RWPE2 (cell line): ENCODE data around the gene RS1.

ENCODE experiments used
- ATAC-seq: fragments of 200-7000 bp; cut with Tn5 transposase; 3 replicates; pipeline ENCODE4 v1.9.1; 2021; ENCODE audit warnings: low read depth
- DNase-seq: peaks from one replicate; pipeline ENCODE4 v3.0.0-alpha.2; 2020; ENCODE audit warnings: low spot score
- H3K27ac ChIP-seq: fragments of 450-650 bp; 2 replicates; pipeline ENCODE4 v1.5.1; 2017; ENCODE audit warnings: mild to moderate bottlenecking; ENCODE audit not compliant: poor library complexity, severe bottlenecking
- H3K27me3 ChIP-seq: fragments of 250-450 bp; sonication (Bioruptor Pico); 2 replicates; pipeline ENCODE4 v1.5.1; 2021; ENCODE audit warnings: mild to moderate bottlenecking, moderate library complexity; ENCODE audit not compliant: insufficient read depth, poor library complexity, severe bottlenecking
- H3K36me3 ChIP-seq: fragments of 250-450 bp; sonication (Bioruptor Pico); 2 replicates; pipeline ENCODE4 v1.5.1; 2020; ENCODE audit warnings: low read depth, mild to moderate bottlenecking, moderate library complexity
- H3K4me1 ChIP-seq: fragments of 250-450 bp; sonication (Bioruptor Pico); 2 replicates; pipeline ENCODE4 v1.5.1; 2021; ENCODE audit warnings: mild to moderate bottlenecking, moderate library complexity; ENCODE audit not compliant: insufficient read depth, poor library complexity, severe bottlenecking
- H3K4me3 ChIP-seq: fragments of 250-450 bp; sonication (Bioruptor Pico); 2 replicates; pipeline ENCODE4 v1.5.1; 2021; ENCODE audit warnings: mild to moderate bottlenecking, moderate library complexity; ENCODE audit not compliant: severe bottlenecking
- H3K9me3 ChIP-seq: fragments of 250-450 bp; sonication (Bioruptor Pico); 2 replicates; pipeline ENCODE4 v1.5.1; 2021; ENCODE audit warnings: mild to moderate bottlenecking, moderate library complexity; ENCODE audit not compliant: severe bottlenecking
- CTCF ChIP-seq: fragments of 450-650 bp; IDR thresholded peaks from one replicate; pipeline ENCODE4 v1.5.1; 2017; ENCODE audit warnings: mild to moderate bottlenecking, moderate library complexity; ENCODE audit not compliant: poor library complexity, severe bottlenecking

RS1 gene

GRCh38 chrX:18672008-18672407 lies at the start of gene RS1:
RS1 (minus strand) TSS chrX:18672108; CDS start chrX:18672068, 40 bp downstream.
- Histone ChIP-seq H3K4me1 (no peaks in the 10 kb centered on the region), H3K27ac (no peak within 1 kb of the TSS), H3K36me3 (no peaks in the 10 kb centered on the region), H3K4me3 (no peak within 1 kb of the TSS), H3K9me3 (no peaks in the 10 kb centered on the region), H3K27me3 (no peaks in the 10 kb centered on the region)
- DNase-seq, result no peak
- no peak for ATAC-seq
- no peak for TF ChIP-seq CTCF

GRCh38 chrX:18719852-18720251 lies 47.9 kb upstream of the RS1 start:
- no peak for ATAC-seq
- no peak overlapping the region for H3K4me3 ChIP-seq
- H3K4me1 ChIP-seq, result no peaks in the 10 kb centered on the region
- no peak for DNase-seq
- no peak overlapping the region for H3K27ac ChIP-seq
- H3K27me3 ChIP-seq, result no peaks in the 10 kb centered on the region
- no peaks in the 10 kb centered on the region for H3K36me3 ChIP-seq
- TF ChIP-seq CTCF, result no peak
- no peaks in the 10 kb centered on the region for H3K9me3 ChIP-seq

- Histone ChIP-seq H3K27me3 (no peaks in the 10 kb centered on the region), H3K27ac (no peak overlapping the region)
- no peak for TF ChIP-seq CTCF
Observed at GRCh38 chrX:18714910-18715309, 43.0 kb upstream of the RS1 start.

GRCh38 chrX:18709833-18710232 lies 37.9 kb upstream of the RS1 start:
- no peak for DNase-seq
- no peak for TF ChIP-seq CTCF
- no peaks in the 10 kb centered on the region for H3K4me1 ChIP-seq
- no peaks in the 10 kb centered on the region for H3K9me3 ChIP-seq
- no peak overlapping the region for H3K4me3 ChIP-seq
- no peaks in the 10 kb centered on the region for H3K27me3 ChIP-seq
- ATAC-seq, result no peak
- no peaks in the 10 kb centered on the region for H3K36me3 ChIP-seq
- no peak overlapping the region for H3K27ac ChIP-seq

More at GRCh38 chrX:18714910-18715309, 43.0 kb upstream of the RS1 start:
- Histone ChIP-seq H3K4me1 (no peaks in the 10 kb centered on the region), H3K36me3 (no peaks in the 10 kb centered on the region), H3K9me3 (no peaks in the 10 kb centered on the region), H3K4me3 (no peak overlapping the region)
- ATAC-seq (no peak), DNase-seq (no peak)

GRCh38 chrX:18707426-18708049 lies 35.6 kb upstream of the RS1 start, which contains the start of gene PPEF1:
PPEF1 (plus strand) TSS chrX:18707645; CDS start chrX:18707781, 136 bp downstream.
- ATAC-seq (no peak), DNase-seq (no peak)
- no peak within 1 kb of the TSS for H3K4me3 ChIP-seq
- no peak for TF ChIP-seq CTCF
- H3K27me3 ChIP-seq, result no peaks in the 10 kb centered on the region
- no peaks in the 10 kb centered on the region for H3K36me3 ChIP-seq
- H3K4me1 ChIP-seq, result peaks cover 7% of the 10 kb centered on the region
- H3K9me3 ChIP-seq, result no peaks in the 10 kb centered on the region
- H3K27ac ChIP-seq, result no peak within 1 kb of the TSS
